Calu3 (cell line): ENCODE measurements around the gene FIG4. TPM values are rescaled to one million over a fixed set of nuclear protein-coding genes. Genes with fewer than 3 reads are reported as not detected.

Experiments used
- BruUV-seq: library from RNA; stranded (reverse); fragments of 400-500 nt; replicated peaks from 2 replicates; lab custom pipeline; 2021; lab: Mats Ljungman, UMichigan
- CTCF ChIA-PET: fragments of 300-600 bp; sonication (Branson Sonifier 250); formaldehyde crosslinking; loops from one replicate; lab custom pipeline; 2022; ENCODE audit warnings: antibody characterized with exemption; lab: Charles Lee
- DNase-seq: peaks from one replicate; pipeline ENCODE4 v3.0.0; 2022
- H3K27ac Mint-ChIP-seq: one replicate; pipeline ENCODE4 v1.8.0; 2022; ENCODE audit warnings: mixed read lengths; ENCODE audit not compliant: unreplicated experiment
- H3K27me3 Mint-ChIP-seq: one replicate; pipeline ENCODE4 v1.8.0; 2022; ENCODE audit warnings: mixed read lengths; ENCODE audit not compliant: unreplicated experiment
- H3K36me3 Mint-ChIP-seq: one replicate; pipeline ENCODE4 v1.8.0; 2022; ENCODE audit warnings: mild to moderate bottlenecking, moderate library complexity, mixed read lengths; ENCODE audit not compliant: insufficient read depth, unreplicated experiment
- H3K4me1 Mint-ChIP-seq: one replicate; pipeline ENCODE4 v1.8.0; 2022; ENCODE audit warnings: mild to moderate bottlenecking, low read depth, mixed read lengths; ENCODE audit not compliant: unreplicated experiment
- H3K4me3 Mint-ChIP-seq: one replicate; pipeline ENCODE4 v1.8.0; 2022; ENCODE audit warnings: mild to moderate bottlenecking, low read depth, moderate library complexity, mixed read lengths; ENCODE audit not compliant: unreplicated experiment
- H3K9me3 Mint-ChIP-seq: one replicate; pipeline ENCODE4 v1.8.0; 2022; ENCODE audit warnings: low read depth, mixed read lengths; ENCODE audit not compliant: unreplicated experiment
- intact Hi-C: fragments of 100-400 bp; cut with micrococcal nuclease; formaldehyde crosslinking; loops from one replicate; pipeline ENCODE4 v1.10.0; 2022; ENCODE audit not compliant: unreplicated experiment
- total RNA-seq: library from RNA; stranded (reverse); gene quantifications from 2 replicates; pipeline ENCODE4 v1.2.3, GENCODE V29; 2022
- TF ChIP-seq, protein P1 (sequence below): fragments of 200-600 bp; IDR thresholded peaks from one replicate; pipeline ENCODE4 v1.8.0; 2022; ENCODE audit warnings: antibody characterized with exemption; ENCODE audit not compliant: unreplicated experiment

FIG4 gene
- total RNA-seq, 1 experiment from 2014 or later = 14.7 TPM

DNA sequence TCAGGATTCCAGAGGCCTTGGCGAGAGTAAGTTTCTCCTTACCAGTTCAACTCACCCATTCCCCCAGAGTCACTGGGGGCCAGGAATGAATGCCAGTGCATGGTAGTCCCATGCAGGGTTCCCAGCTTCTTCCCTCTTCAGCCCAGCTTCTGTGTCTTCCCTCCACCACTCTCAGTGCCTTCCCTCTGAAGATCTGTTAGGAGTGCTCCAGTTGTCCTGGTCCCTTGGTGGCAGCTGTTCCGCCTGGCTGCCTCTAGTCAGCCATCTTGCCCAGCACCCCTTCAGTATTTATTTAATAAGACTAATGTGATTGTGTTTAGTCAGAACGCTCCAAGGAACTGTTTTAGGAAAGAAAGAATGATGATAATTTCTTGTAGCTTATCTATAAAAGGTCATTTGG, 23.1 kb downstream of the FIG4 start:
- Mint-ChIP-seq H3K36me3 (no peaks in the 10 kb centered on the region), H3K4me3 (no peak overlapping the region), H3K27ac (no peak overlapping the region), H3K9me3 (peaks cover 6% of the 10 kb centered on the region), H3K4me1 (no peaks in the 10 kb centered on the region), H3K27me3 (no peaks in the 10 kb centered on the region)
- intact Hi-C loops = no loop called here
- CTCF ChIA-PET = no interaction called here
- TF ChIP-seq, protein P1, sequence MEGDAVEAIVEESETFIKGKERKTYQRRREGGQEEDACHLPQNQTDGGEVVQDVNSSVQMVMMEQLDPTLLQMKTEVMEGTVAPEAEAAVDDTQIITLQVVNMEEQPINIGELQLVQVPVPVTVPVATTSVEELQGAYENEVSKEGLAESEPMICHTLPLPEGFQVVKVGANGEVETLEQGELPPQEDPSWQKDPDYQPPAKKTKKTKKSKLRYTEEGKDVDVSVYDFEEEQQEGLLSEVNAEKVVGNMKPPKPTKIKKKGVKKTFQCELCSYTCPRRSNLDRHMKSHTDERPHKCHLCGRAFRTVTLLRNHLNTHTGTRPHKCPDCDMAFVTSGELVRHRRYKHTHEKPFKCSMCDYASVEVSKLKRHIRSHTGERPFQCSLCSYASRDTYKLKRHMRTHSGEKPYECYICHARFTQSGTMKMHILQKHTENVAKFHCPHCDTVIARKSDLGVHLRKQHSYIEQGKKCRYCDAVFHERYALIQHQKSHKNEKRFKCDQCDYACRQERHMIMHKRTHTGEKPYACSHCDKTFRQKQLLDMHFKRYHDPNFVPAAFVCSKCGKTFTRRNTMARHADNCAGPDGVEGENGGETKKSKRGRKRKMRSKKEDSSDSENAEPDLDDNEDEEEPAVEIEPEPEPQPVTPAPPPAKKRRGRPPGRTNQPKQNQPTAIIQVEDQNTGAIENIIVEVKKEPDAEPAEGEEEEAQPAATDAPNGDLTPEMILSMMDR = no peak
- BruUV-seq = no TSS peak
- no peak for DNase-seq

DNA sequence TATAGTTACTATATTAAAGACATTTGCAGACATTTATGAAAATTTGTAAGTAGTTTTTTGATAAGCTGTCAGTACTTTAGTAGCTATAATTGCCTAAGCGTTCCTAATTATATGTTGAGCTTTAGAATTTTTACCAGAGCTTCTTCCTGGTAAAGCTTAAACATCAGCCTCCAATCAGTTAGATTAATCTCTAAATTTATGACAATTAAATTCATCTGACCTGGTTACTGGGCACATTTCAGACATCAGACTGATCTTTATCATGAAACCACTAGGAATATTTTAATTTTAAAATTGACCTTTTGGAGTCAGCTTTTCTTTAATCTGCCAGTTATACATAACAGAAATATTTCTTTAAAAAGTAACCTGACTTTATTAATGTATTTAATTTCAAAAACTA, 23.5 kb downstream of the FIG4 start:
- TF ChIP-seq, protein P1 = no peak
- CTCF ChIA-PET = no interaction called here
- no TSS peak for BruUV-seq
- H3K27ac Mint-ChIP-seq = no peak overlapping the region
- H3K27me3 Mint-ChIP-seq = no peaks in the 10 kb centered on the region
- DNase-seq = no peak
- no peak overlapping the region for H3K4me3 Mint-ChIP-seq
- no peaks in the 10 kb centered on the region for H3K36me3 Mint-ChIP-seq
- H3K9me3 Mint-ChIP-seq = peaks cover 5% of the 10 kb centered on the region
- intact Hi-C loops = no loop called here
- no peaks in the 10 kb centered on the region for H3K4me1 Mint-ChIP-seq

DNA sequence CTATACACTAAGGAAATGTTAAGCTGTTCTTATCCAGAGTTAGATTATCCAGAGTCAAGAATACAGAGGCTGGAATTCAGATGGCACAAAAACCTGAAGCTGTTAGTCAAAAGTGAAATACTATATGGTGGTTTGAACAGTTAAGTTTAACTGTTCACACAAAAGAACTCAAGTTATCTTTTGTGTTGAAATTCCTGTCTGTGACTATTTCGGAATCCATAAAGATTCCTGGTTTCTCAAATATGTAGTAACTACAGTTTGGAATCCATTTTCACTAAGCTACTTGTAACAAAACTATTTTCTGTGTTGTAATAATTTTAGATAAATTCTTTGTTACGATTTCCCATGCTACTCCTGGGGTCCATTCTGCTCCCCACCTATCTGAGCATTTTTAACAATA, 24.5 kb downstream of the FIG4 start:
- TF ChIP-seq, protein P1 = no peak
- Mint-ChIP-seq H3K27me3 (no peaks in the 10 kb centered on the region), H3K36me3 (no peaks in the 10 kb centered on the region), H3K9me3 (peaks cover under 1% of the 10 kb centered on the region), H3K27ac (no peak overlapping the region), H3K4me3 (no peak overlapping the region), H3K4me1 (no peaks in the 10 kb centered on the region)
- intact Hi-C loops = no loop called here
- no TSS peak for BruUV-seq
- CTCF ChIA-PET = no interaction called here
- no peak for DNase-seq

DNA sequence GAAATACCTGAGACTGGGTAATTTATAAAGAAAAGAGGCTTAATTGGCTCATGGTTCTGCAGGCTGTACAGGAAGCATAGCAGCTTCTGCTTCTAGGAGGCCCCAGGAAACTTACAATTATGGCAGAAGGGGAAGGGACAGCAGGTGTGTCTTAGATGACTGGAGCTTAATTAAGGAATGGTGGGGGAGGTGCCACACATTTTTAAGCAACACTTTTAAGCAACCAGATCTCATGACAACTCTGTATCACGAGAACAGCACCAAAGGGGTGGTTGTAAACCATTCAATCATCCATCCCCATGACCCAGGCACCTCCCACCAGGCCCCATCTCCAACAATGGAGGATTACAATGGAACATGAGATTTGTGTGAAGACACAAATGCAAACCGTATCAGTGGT, 26.9 kb downstream of the FIG4 start:
- H3K36me3 Mint-ChIP-seq = no peaks in the 10 kb centered on the region
- no peak overlapping the region for H3K27ac Mint-ChIP-seq
- no TSS peak for BruUV-seq
- no peaks in the 10 kb centered on the region for H3K27me3 Mint-ChIP-seq
- CTCF ChIA-PET = no interaction called here
- TF ChIP-seq, protein P1 = no peak
- no peaks in the 10 kb centered on the region for H3K4me1 Mint-ChIP-seq
- no peaks in the 10 kb centered on the region for H3K9me3 Mint-ChIP-seq
- intact Hi-C loops = no loop called here
- DNase-seq = no peak
- H3K4me3 Mint-ChIP-seq = no peak overlapping the region

DNA sequence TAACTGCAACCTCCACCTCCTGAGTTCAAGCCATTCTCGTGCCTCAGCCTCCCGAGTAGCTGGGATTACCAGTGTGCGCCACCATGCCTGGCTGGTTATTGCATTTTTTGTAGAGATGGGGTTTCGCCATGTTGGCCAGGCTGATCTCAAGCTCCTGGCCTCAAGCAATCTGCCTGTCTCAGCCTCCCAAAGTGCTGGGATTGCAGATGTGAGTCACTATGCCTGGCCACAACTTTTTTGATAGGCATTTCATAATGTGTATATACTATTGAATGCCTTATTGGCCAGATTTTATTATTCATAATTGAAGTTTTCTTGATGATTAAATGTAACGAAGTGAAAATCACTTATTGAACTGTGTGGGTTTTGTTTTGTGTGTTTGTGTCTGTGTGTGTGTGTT, 27.9 kb downstream of the FIG4 start:
- Mint-ChIP-seq H3K27ac (no peak overlapping the region), H3K4me3 (no peak overlapping the region), H3K9me3 (no peaks in the 10 kb centered on the region), H3K4me1 (no peaks in the 10 kb centered on the region), H3K27me3 (no peaks in the 10 kb centered on the region), H3K36me3 (no peaks in the 10 kb centered on the region)
- BruUV-seq = no TSS peak
- no peak for DNase-seq
- CTCF ChIA-PET = no interaction called here
- intact Hi-C loops = no loop called here
- TF ChIP-seq, protein P1 = no peak
